ENCODE measurements around the gene EXOC1. TPM values are rescaled to one million over a fixed set of nuclear protein-coding genes. Genes with fewer than 3 reads are reported as not detected.

The EXOC1 gene
- total RNA-seq, 1 donor from 2014 or later, result 33.3 TPM

DNA sequence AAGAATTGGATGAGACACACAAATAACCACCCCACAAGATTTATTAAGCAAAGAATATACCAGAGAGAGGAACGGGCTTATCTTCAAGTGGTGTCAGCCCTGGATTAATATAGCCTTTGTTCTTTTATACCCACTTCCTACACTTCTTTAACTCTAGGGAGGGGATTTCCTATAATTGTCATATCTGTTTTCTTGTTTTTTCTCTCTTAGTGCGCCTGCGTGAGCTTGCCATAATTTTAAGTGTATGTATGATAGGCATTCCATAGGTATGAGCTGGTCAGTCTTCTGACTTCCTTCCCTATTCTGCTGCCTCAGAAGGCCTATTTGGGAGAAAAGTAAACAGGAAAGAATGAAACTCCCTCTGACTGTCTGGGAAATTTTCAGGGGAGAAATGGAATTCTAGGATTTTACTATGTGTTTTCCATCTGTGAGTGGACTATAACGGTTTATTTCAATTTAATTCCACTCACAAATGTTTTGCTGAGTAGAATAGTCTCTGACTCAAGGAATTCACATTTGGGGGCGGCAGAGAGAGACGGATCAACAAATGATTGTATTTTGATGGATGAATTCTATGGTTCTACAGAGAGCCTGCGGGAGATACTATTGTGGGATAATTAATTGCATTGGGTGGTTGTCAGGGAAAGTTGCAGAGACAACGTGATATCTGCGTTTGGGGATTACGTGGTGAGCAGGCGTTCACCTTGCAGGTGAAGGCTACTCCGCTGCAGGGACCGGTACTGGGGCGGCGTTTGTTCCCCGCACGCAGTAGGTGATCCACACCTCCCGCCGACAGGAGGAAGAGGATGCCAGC lies 94.7 kb downstream of the EXOC1 start:
- Histone ChIP-seq H3K27me3 (ENCODE audit: insufficient read depth, low read length) (no peaks in the 10 kb centered on the region), H3K4me3 (ENCODE audit: insufficient read depth, low read depth, low read length) (peak overlapping the region; percentile 91), H2AFZ (ENCODE audit: low read depth, low read length) (peak overlapping the region; percentile 65), H4K20me1 (ENCODE audit: insufficient read depth, low read length) (no peaks in the 10 kb centered on the region), H3K36me3 (ENCODE audit: insufficient read depth, low read length) (peaks cover 7% of the 10 kb centered on the region), H3K9ac (ENCODE audit: low read length) (peak overlapping the region; percentile 88), H3K79me2 (ENCODE audit: insufficient read depth, low read length) (peaks cover 37% of the 10 kb centered on the region), H3K27ac (ENCODE audit: low read depth, low read length) (peak overlapping the region; percentile 97), H3K9me3 (ENCODE audit: insufficient read depth, low read depth, low read length) (no peaks in the 10 kb centered on the region), H3K4me2 (ENCODE audit: low read length) (peak overlapping the region; percentile 91), H3K4me1 (ENCODE audit: insufficient read depth, low read length) (peaks cover 19% of the 10 kb centered on the region)
- H3K4me1 Mint-ChIP-seq (ENCODE audit: low read depth, unreplicated experiment), result peaks cover 14% of the 10 kb centered on the region
- TF ChIP-seq, protein P1, sequence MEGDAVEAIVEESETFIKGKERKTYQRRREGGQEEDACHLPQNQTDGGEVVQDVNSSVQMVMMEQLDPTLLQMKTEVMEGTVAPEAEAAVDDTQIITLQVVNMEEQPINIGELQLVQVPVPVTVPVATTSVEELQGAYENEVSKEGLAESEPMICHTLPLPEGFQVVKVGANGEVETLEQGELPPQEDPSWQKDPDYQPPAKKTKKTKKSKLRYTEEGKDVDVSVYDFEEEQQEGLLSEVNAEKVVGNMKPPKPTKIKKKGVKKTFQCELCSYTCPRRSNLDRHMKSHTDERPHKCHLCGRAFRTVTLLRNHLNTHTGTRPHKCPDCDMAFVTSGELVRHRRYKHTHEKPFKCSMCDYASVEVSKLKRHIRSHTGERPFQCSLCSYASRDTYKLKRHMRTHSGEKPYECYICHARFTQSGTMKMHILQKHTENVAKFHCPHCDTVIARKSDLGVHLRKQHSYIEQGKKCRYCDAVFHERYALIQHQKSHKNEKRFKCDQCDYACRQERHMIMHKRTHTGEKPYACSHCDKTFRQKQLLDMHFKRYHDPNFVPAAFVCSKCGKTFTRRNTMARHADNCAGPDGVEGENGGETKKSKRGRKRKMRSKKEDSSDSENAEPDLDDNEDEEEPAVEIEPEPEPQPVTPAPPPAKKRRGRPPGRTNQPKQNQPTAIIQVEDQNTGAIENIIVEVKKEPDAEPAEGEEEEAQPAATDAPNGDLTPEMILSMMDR (IDR thresholded peaks at IDR 0.05; ENCODE audit: insufficient read depth, low read depth, low read length), result no peak
- no peak for TF ChIP-seq EZH2 (IDR thresholded peaks at IDR 0.05; ENCODE audit: insufficient read depth, low read length)
- no peaks in the 10 kb centered on the region for H3K9me3 Mint-ChIP-seq (ENCODE audit: unreplicated experiment)
- no peaks in the 10 kb centered on the region for H3K36me3 Mint-ChIP-seq (ENCODE audit: low read depth, unreplicated experiment)
- DNase-seq (ENCODE audit: low read depth), result peak; percentile 94
- peak; percentile 9 for FAIRE-seq
- peak overlapping the region; percentile 85 for H3K4me3 Mint-ChIP-seq (ENCODE audit: unreplicated experiment)
- H3K27ac Mint-ChIP-seq (ENCODE audit: unreplicated experiment), result peak overlapping the region; percentile 75
- no peaks in the 10 kb centered on the region for H3K27me3 Mint-ChIP-seq (ENCODE audit: low read depth, unreplicated experiment)

GRCh38 chr4:55948726-55949481 lies 95.5 kb downstream of the EXOC1 start, which contains the start of gene CEP135:
TSS of gene CEP135 (plus strand) at chr4:55948945. CDS start at chr4:55952131, 3,186 bp downstream.
- Histone ChIP-seq H3K4me3 (ENCODE audit: insufficient read depth, low read depth, low read length) (peak within 1 kb of the TSS; percentile 91), H3K27ac (ENCODE audit: low read depth, low read length) (peak within 1 kb of the TSS; percentile 97), H2AFZ (ENCODE audit: low read depth, low read length) (peak within 1 kb of the TSS; percentile 89), H3K27me3 (ENCODE audit: insufficient read depth, low read length) (no peaks in the 10 kb centered on the region), H3K4me1 (ENCODE audit: insufficient read depth, low read length) (peaks cover 19% of the 10 kb centered on the region), H3K36me3 (ENCODE audit: insufficient read depth, low read length) (peaks cover 7% of the 10 kb centered on the region), H3K9ac (ENCODE audit: low read length) (peak within 1 kb of the TSS; percentile 88), H3K9me3 (ENCODE audit: insufficient read depth, low read depth, low read length) (no peaks in the 10 kb centered on the region), H4K20me1 (ENCODE audit: insufficient read depth, low read length) (no peaks in the 10 kb centered on the region), H3K79me2 (ENCODE audit: insufficient read depth, low read length) (peaks cover 37% of the 10 kb centered on the region), H3K4me2 (ENCODE audit: low read length) (peak within 1 kb of the TSS; percentile 91)
- Mint-ChIP-seq H3K4me3 (ENCODE audit: unreplicated experiment) (peak within 1 kb of the TSS; percentile 85), H3K27ac (ENCODE audit: unreplicated experiment) (peak within 1 kb of the TSS; percentile 92), H3K36me3 (ENCODE audit: low read depth, unreplicated experiment) (no peaks in the 10 kb centered on the region), H3K9me3 (ENCODE audit: unreplicated experiment) (no peaks in the 10 kb centered on the region), H3K4me1 (ENCODE audit: low read depth, unreplicated experiment) (peaks cover 14% of the 10 kb centered on the region), H3K27me3 (ENCODE audit: low read depth, unreplicated experiment) (no peaks in the 10 kb centered on the region)
- FAIRE-seq (no peak), DNase-seq (ENCODE audit: low read depth) (peak; percentile 88)
- no peak for TF ChIP-seq EZH2 (IDR thresholded peaks at IDR 0.05; ENCODE audit: insufficient read depth, low read length)
- TF ChIP-seq, protein P1 (IDR thresholded peaks at IDR 0.05; ENCODE audit: insufficient read depth, low read depth, low read length), result peak; percentile 66
